Testis (tissue), 3 donors: Measurements from ENCODE around the gene NMT1. TPM values are rescaled to one million over a fixed set of nuclear protein-coding genes. Genes with fewer than 3 reads are reported as not detected.

ENCODE experiments used
- DNase-seq: peaks from one replicate; pipeline ENCODE4 v3.0.0-alpha.2; 2019
- H3K27ac ChIP-seq, 2 donors: fragments of 200-600 bp; sonication (generic); one replicate each; pipeline ENCODE4 v1.5.1; 2019
- H3K27me3 ChIP-seq: fragments of 200-600 bp; sonication (generic); one replicate; pipeline ENCODE4 v1.5.1; 2019
- H3K36me3 ChIP-seq: fragments of 200-600 bp; sonication (generic); one replicate; pipeline ENCODE4 v1.5.1; 2017; ENCODE audit warnings: low read depth; ENCODE audit errors: missing control alignments
- H3K4me1 ChIP-seq: fragments of 200-600 bp; sonication (generic); one replicate; pipeline ENCODE4 v1.5.1; 2019
- H3K4me3 ChIP-seq, 2 donors: fragments of 200-600 bp; sonication (generic); one replicate each; pipeline ENCODE4 v1.5.1; 2017 to 2019
- H3K9me3 ChIP-seq: fragments of 200-600 bp; sonication (generic); one replicate; pipeline ENCODE4 v1.5.1; 2017
- POLR2A ChIP-seq: fragments of 450-650 bp; IDR thresholded peaks from one replicate; pipeline ENCODE4 v1.6.1; 2017; ENCODE audit warnings: antibody characterized with exemption, mild to moderate bottlenecking, moderate library complexity
- WGBS, 2 donors: methylation state at CpG; one replicate each; pipeline ENCODE4 v1.1.5; 2018; 5-methylcytosine and 5-hydroxymethylcytosine counted together
- intact Hi-C: fragments of 100-400 bp; cut with DNase I; formaldehyde crosslinking; loops from one replicate; pipeline ENCODE4 v1.15.1; 2023; ENCODE audit warnings: low total_unique reads
- polyA plus RNA-seq: library from polyadenylated mRNA; stranded (reverse); fragments of 350-450 nt; fragmentation: Illumina TruSeq; extraction: RNeasy Lipid Tissue Mini Kit (QIAGEN cat#74804); gene quantifications from one replicate; pipeline ENCODE4 v1.2.3, GENCODE V29; 2014; ENCODE audit warnings: low read depth, low replicate concordance; ENCODE audit not compliant: insufficient read depth
- total RNA-seq, 2 donors: library from RNA; depleted of rRNA; stranded (reverse); fragments of >200 nt; gene quantifications; one replicate each; pipeline ENCODE4 v1.2.3, GENCODE V29; 2016
- TF ChIP-seq, protein P1 (sequence below), 3 experiments: fragments of 450-650 bp in 2 of 3; fragments of 200-600 bp in 1 of 3; sonication (generic) in 1 of 3; IDR thresholded peaks; one replicate each; pipeline ENCODE4 v1.5.1; 2016 to 2019; ENCODE audit warnings: antibody characterized with exemption in 3 of 3, mild to moderate bottlenecking in 2 of 3, moderate library complexity in 1 of 3

Gene NMT1
- total and polyA plus RNA-seq, 3 donors from 2014 or later: 76.1 to 143 (median 79.0) TPM

DNA sequence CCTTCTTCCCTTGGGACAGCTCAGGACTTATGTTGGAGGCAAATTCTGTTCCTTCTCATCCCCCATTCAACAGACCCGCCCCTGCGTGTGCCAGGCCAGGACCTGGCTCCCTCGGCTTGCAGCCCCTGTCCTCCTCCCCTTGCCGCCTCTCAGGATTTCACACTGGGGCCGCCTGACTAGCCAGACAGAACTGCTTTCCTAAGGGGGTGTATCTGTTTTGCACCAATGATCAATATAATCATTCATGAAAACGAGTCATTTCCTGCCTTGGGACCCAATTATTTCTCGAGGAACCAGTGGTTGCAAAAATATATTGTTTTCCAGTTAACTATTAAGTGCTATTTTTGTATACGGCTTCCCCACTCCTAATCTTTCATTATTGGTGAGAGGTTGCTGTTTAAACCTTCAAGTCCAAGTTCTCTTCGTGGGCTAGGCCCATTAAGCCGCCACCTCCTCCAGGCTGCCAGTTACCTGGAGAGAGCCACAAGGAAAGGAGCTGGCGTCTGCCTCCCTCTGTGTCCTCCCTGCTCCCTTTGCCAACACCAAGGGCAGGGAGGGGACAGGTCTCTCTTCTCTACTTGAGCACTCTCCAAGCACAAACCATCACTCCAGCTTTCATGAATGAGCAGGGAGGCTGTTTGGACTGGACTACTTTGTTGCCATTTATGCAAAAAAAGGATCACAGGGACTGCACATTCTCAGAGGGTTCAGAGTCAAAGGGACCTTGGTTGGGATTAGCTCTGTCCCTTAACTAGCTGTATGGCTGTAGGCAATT, 18.6 kb upstream of the NMT1 start:
- intact Hi-C loops: no loop called here
- no peaks in the 10 kb centered on the region for H3K36me3 ChIP-seq
- H3K4me1 ChIP-seq: peaks cover 33% of the 10 kb centered on the region
- WGBS, 2 donors: 74 to 80% methylated on average over 11 of the region's 11 CpGs
- no peak overlapping the region for H3K27ac ChIP-seq
- H3K27me3 ChIP-seq: no peaks in the 10 kb centered on the region
- no peaks in the 10 kb centered on the region for H3K9me3 ChIP-seq
- TF ChIP-seq, protein P1, sequence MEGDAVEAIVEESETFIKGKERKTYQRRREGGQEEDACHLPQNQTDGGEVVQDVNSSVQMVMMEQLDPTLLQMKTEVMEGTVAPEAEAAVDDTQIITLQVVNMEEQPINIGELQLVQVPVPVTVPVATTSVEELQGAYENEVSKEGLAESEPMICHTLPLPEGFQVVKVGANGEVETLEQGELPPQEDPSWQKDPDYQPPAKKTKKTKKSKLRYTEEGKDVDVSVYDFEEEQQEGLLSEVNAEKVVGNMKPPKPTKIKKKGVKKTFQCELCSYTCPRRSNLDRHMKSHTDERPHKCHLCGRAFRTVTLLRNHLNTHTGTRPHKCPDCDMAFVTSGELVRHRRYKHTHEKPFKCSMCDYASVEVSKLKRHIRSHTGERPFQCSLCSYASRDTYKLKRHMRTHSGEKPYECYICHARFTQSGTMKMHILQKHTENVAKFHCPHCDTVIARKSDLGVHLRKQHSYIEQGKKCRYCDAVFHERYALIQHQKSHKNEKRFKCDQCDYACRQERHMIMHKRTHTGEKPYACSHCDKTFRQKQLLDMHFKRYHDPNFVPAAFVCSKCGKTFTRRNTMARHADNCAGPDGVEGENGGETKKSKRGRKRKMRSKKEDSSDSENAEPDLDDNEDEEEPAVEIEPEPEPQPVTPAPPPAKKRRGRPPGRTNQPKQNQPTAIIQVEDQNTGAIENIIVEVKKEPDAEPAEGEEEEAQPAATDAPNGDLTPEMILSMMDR (IDR thresholded peaks at IDR 0.05): no peak
- no peak for TF ChIP-seq POLR2A
- DNase-seq: peak; percentile 51
- no peak overlapping the region for H3K4me3 ChIP-seq

DNA sequence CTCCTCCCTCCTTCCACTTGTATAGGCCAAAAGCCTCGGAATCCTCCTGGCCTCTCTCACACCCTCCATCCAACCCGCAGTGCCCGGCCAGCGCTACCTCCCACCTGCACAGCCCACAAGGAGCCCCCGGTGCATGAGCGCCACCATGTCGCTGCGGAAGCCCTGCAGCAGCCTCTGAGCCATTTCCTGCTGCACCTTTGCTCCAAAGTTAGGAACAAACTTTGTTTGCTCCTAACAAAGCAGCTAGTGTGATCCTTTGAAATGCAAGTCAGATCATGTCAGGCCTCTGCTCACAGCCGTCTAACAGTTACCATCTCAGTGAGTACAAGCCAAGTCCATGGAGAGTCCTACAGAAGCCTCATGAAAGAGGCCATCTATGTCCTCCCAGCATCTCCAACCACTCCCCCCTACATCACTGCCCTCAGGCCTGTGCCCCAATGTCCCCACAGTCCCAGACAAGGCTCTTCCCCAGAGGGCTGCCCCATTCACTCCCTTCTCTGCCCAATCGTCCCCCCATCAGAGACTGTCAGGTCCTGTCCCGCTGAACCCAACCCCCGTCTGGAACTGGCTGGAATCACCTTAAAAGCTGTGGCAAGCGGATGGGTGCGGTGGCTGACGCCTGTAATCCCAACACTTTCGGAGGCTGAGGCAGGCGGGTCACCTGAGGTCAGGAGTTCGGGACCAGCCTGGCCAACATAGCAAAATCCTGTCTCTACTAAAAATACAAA, 17.1 kb upstream of the NMT1 start:
- no peak for DNase-seq
- TF ChIP-seq, protein P1 (IDR thresholded peaks at IDR 0.05): no peak
- no peak for TF ChIP-seq POLR2A
- Histone ChIP-seq H3K4me3 (no peak overlapping the region), H3K9me3 (no peaks in the 10 kb centered on the region), H3K27me3 (no peaks in the 10 kb centered on the region), H3K4me1 (peaks cover 29% of the 10 kb centered on the region), H3K36me3 (no peaks in the 10 kb centered on the region), H3K27ac (no peak overlapping the region)
- intact Hi-C loops: no loop called here
- WGBS, 2 donors: 80 to 91% methylated on average over 17 to 18 of the region's 18 CpGs

DNA sequence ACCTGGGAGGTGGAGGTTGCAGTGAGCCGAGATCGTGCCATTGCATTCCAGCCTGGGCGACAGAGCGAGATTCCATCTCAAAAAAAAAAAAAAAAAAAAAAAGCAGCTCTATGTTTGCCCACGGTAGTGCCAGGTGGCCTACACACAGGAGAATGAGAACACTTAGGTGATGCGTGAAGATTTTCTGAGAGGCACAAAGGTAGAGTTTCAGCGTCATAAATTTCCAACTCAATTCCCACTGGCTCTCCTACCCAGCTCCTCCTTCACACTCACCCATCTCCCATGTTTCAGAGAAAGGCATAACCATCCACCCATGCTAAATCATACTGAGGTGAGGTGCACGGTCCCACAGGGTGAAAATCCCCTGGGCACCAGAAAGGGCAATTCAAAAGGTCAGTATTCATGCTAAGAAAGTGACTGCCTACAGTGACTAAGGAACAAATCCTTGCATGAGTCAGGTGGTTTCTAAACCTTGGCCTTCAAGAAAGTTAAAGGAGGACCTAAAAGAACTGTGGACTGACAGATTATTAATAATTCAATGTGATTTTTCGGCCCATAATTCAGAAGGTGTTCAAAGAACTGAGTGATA, 14.5 kb upstream of the NMT1 start:
- 92% methylated on average over 9 of the region's 9 CpGs for WGBS, 2 donors
- no peak for DNase-seq
- H3K27me3 ChIP-seq: no peaks in the 10 kb centered on the region
- intact Hi-C loops: no loop called here
- no peaks in the 10 kb centered on the region for H3K9me3 ChIP-seq
- H3K36me3 ChIP-seq: no peaks in the 10 kb centered on the region
- no peak overlapping the region for H3K4me3 ChIP-seq
- H3K4me1 ChIP-seq: peaks cover 33% of the 10 kb centered on the region
- no peak for TF ChIP-seq POLR2A
- TF ChIP-seq, protein P1 (IDR thresholded peaks at IDR 0.05): no peak
- no peak overlapping the region for H3K27ac ChIP-seq

DNA sequence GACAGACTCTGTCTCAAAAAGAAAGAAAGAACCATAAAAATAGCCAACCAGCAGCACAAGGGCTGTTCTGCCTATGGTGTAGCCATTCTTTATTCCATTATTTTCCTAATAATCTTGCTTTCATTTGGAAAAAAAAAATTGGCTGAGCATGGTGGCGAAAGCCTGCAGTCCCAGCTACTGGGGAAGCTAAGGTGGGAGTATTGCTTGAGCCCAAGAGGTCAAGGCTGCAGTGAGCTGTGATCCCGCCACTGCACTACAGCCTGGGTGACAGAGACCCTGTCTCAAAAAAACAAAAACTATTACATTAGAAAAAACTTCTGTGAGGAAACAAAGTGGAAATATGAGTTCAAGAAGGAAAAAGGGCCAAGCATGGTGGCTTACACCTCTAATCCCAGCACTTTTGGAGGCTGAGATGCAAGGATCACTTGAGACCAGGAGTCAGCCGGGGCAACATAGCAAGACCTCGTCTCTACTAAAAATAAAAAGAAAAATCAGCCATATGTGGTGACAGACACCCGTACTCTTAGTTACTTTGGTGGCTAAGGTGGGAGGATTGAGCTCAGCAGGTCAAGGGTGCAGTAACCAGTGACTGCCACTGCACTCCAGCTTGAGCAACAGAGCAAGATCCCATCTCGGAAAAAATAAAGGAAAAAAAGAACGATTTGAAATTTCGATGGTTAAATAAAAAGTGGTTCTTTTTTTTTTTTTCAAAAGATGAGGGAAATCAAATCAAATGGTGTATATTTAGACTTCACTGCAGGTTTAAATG, 12.1 kb upstream of the NMT1 start:
- no peak for TF ChIP-seq POLR2A
- TF ChIP-seq, protein P1 (IDR thresholded peaks at IDR 0.05): peak in 1 of 3 experiments; percentile 39
- DNase-seq: no peak
- Histone ChIP-seq H3K4me1 (peaks cover 19% of the 10 kb centered on the region), H3K27me3 (no peaks in the 10 kb centered on the region), H3K9me3 (no peaks in the 10 kb centered on the region), H3K4me3 (no peak overlapping the region), H3K36me3 (no peaks in the 10 kb centered on the region), H3K27ac (no peak overlapping the region)
- intact Hi-C loops: no loop called here
- WGBS, 2 donors: 80% methylated on average over 8 of the region's 8 CpGs
